Ascending aorta (tissue), 2 donors: ENCODE results near the gene MRAS. TPM values are rescaled to one million over a fixed set of nuclear protein-coding genes. Genes with fewer than 3 reads are reported as not detected.
"Not testable (repeated sequence)": the region's sequence is repeated elsewhere in the genome, so short reads cannot be mapped to it uniquely, and the experiment has no call there.

ENCODE experiments used
- DNase-seq, 2 donors: peaks; one replicate each; pipeline ENCODE4 v3.0.0-alpha.2; 2019; ENCODE audit warnings: low spot score in 2 of 2
- H3K27ac ChIP-seq, 2 donors: fragments of 200-600 bp; sonication (generic); one replicate each; pipeline ENCODE4 v1.5.1; 2016 to 2017; ENCODE audit warnings: mild to moderate bottlenecking in 1 of 2
- H3K27me3 ChIP-seq: fragments of 200-600 bp; sonication (generic); one replicate; pipeline ENCODE4 v1.5.1; 2017
- H3K36me3 ChIP-seq, 2 donors: fragments of 200-600 bp; sonication (generic); one replicate each; pipeline ENCODE4 v1.5.1; 2016
- H3K4me1 ChIP-seq, 2 donors: fragments of 200-600 bp; sonication (generic); one replicate each; pipeline ENCODE4 v1.5.1; 2016 to 2017; ENCODE audit warnings: mild to moderate bottlenecking in 1 of 2
- H3K4me3 ChIP-seq, 2 donors: fragments of 200-600 bp; sonication (generic); one replicate each; pipeline ENCODE4 v1.5.1; 2016 to 2017; ENCODE audit warnings: mild to moderate bottlenecking in 1 of 2
- H3K9me3 ChIP-seq, 2 donors: fragments of 200-600 bp; sonication (generic); one replicate each; pipeline ENCODE4 v1.5.1; 2016
- intact Hi-C: fragments of 100-400 bp; cut with DNase I; formaldehyde crosslinking; loops from one replicate; pipeline ENCODE4 v1.15.1; 2023
- total RNA-seq: library from RNA; depleted of rRNA; stranded (reverse); fragments of >200 nt; gene quantifications from one replicate; pipeline ENCODE4 v1.1.0, GENCODE V29; 2016
- TF ChIP-seq, protein P1 (sequence below), 3 experiments: fragments of 200-600 bp in 2 of 3; fragments of 450-650 bp in 1 of 3; sonication (generic) in 2 of 3; IDR thresholded peaks; one replicate each; pipeline ENCODE4 v1.5.1; 2016 to 2019; ENCODE audit warnings: antibody characterized with exemption in 3 of 3, mild to moderate bottlenecking in 1 of 3, moderate library complexity in 1 of 3

The MRAS gene
- total RNA-seq, 1 donor from 2014 or later, result 24.5 TPM

DNA sequence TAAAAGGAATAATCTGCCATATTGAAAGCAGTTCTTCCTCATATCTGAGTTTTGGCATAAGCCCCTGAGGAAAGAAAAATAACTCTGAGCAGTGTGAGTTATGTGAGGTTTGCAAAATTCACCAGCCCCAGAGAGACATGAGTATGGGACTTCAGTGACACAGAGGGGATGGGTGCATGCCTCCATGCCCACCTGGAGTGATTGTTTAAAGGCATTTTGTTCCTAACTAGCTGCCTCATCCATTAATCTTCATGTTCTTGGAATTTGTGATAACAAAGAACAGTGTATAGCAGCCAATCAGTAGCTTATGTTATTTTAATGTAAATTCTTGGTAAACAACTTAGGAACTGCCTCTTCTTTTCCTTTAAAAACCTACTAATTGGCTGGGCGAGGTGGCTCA, 74.9 kb downstream of the MRAS start:
- H3K27ac ChIP-seq, result no peak overlapping the region
- no peaks in the 10 kb centered on the region for H3K4me1 ChIP-seq
- H3K9me3 ChIP-seq, result no peaks in the 10 kb centered on the region
- H3K27me3 ChIP-seq, result no peaks in the 10 kb centered on the region
- no peaks in the 10 kb centered on the region for H3K36me3 ChIP-seq
- DNase-seq, result no peak
- no peak overlapping the region for H3K4me3 ChIP-seq
- TF ChIP-seq, protein P1, sequence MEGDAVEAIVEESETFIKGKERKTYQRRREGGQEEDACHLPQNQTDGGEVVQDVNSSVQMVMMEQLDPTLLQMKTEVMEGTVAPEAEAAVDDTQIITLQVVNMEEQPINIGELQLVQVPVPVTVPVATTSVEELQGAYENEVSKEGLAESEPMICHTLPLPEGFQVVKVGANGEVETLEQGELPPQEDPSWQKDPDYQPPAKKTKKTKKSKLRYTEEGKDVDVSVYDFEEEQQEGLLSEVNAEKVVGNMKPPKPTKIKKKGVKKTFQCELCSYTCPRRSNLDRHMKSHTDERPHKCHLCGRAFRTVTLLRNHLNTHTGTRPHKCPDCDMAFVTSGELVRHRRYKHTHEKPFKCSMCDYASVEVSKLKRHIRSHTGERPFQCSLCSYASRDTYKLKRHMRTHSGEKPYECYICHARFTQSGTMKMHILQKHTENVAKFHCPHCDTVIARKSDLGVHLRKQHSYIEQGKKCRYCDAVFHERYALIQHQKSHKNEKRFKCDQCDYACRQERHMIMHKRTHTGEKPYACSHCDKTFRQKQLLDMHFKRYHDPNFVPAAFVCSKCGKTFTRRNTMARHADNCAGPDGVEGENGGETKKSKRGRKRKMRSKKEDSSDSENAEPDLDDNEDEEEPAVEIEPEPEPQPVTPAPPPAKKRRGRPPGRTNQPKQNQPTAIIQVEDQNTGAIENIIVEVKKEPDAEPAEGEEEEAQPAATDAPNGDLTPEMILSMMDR (IDR thresholded peaks at IDR 0.05), result no peak
- intact Hi-C loops, result no loop called here

GRCh38 chr3:138424323-138424722, 75.9 kb downstream of the MRAS start:
- no peaks in the 10 kb centered on the region for H3K4me1 ChIP-seq
- no peaks in the 10 kb centered on the region for H3K36me3 ChIP-seq
- H3K27me3 ChIP-seq, result no peaks in the 10 kb centered on the region
- H3K9me3 ChIP-seq, result no peaks in the 10 kb centered on the region
- TF ChIP-seq, protein P1 (IDR thresholded peaks at IDR 0.05), result no peak
- DNase-seq, result no peak
- intact Hi-C loops, result no loop called here
- H3K27ac ChIP-seq, result no peak overlapping the region
- no peak overlapping the region for H3K4me3 ChIP-seq

DNA sequence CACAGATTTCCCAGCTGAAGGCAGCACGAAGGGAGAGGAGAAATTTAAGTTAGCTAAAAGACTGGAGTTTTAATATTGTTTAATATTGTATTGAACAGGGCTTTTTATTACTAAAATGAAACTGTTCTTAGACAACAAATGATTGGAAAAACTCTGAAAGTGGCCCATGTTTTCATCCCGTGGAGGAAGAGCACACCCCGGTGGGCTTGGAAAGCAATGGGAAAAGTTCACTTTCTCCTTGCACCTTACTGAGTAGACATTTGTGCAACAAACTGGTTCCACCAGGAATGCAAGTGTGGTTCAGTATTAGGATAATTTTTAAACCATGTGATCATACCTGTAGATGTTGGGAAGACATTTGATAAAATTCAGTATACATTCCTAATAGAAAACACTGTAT, 77.8 kb downstream of the MRAS start:
- H3K4me3 ChIP-seq, result no peak overlapping the region
- intact Hi-C loops, result no loop called here
- H3K4me1 ChIP-seq, result no peaks in the 10 kb centered on the region
- no peaks in the 10 kb centered on the region for H3K36me3 ChIP-seq
- H3K27ac ChIP-seq, result no peak overlapping the region
- DNase-seq, result no peak
- no peaks in the 10 kb centered on the region for H3K9me3 ChIP-seq
- TF ChIP-seq, protein P1 (IDR thresholded peaks at IDR 0.05), result peak in 2 of 3 experiments; percentile 17 to 34
- no peaks in the 10 kb centered on the region for H3K27me3 ChIP-seq

- H3K27ac ChIP-seq, H3K4me3 ChIP-seq, H3K4me1 ChIP-seq, H3K9me3 ChIP-seq, H3K36me3 ChIP-seq, DNase-seq, intact Hi-C loops, H3K27me3 ChIP-seq: not testable (repeated sequence)
Measured at GRCh38 chr3:138426754-138427153, 78.4 kb downstream of the MRAS start.

DNA sequence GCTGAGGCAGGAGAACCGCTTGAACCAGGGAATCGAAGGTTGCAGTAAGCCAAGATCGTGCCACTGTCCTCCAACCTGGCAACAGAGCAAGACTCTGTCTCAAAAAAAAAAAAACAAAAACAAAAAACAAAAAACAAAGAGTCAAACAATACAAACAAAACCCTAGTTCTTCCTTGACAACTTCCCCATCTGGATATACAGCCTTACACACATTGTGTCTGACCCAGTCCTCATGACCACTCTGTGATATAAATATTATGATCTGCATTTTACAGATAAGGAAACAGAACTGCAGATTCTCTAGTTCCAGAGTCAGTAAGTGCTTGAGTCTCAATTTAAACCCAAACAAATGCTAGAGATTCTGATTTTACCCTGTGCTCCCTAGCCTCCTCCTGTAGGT, 81.3 kb downstream of the MRAS start:
- Histone ChIP-seq H3K9me3 (no peaks in the 10 kb centered on the region), H3K36me3 (no peaks in the 10 kb centered on the region), H3K27ac (no peak overlapping the region), H3K4me1 (peaks cover 4 to 5% of the 10 kb centered on the region in 2 donors), H3K4me3 (no peak overlapping the region), H3K27me3 (no peaks in the 10 kb centered on the region)
- intact Hi-C loops, result loop anchor here (10.0 kb wide), 1 partner anchor 165 kb away; the partner anchor contains the start of gene CEP70
- DNase-seq, result no peak
- TF ChIP-seq, protein P1 (IDR thresholded peaks at IDR 0.05), result no peak

DNA sequence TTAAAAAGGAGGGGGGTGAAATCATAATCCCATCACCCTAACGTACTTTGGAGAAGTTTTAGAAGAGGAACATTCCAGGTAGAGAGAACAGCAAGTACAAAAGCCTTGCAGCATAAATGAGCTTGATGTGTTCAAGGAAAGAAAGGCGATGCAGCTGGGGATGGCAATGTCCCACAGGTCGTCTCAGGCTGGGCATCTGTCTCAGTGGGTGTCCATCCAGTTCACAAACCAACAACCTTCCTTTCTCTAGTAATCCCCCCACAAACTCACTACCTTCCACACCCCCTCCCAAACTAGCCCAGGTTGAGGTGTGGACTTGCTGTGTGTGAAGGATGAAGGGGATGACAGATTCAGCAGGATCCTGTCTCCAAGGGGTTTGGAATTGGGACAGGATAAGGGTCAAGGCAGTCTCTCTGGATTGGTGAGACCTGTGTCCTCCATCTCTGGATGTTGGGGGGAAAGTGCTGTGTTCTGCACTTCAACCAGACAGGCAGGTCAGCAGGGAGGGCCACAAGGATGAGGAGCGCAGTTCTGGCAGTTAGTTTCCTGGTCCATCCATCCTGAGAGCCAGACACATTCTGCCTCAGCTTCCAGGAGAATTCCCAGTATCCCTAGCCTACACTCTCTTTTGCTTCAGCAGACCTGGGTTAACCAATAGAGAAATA, 84.3 kb downstream of the MRAS start:
- no peak for DNase-seq
- H3K9me3 ChIP-seq, result no peaks in the 10 kb centered on the region
- no peaks in the 10 kb centered on the region for H3K36me3 ChIP-seq
- intact Hi-C loops, result loop anchor here (10.0 kb wide), 1 partner anchor 162 kb away; the partner anchor contains the start of gene CEP70
- TF ChIP-seq, protein P1 (IDR thresholded peaks at IDR 0.05), result no peak
- no peaks in the 10 kb centered on the region for H3K27me3 ChIP-seq
- peaks cover 4 to 10% of the 10 kb centered on the region in 2 donors for H3K4me1 ChIP-seq
- H3K27ac ChIP-seq, result no peak overlapping the region
- no peak overlapping the region for H3K4me3 ChIP-seq
